Panc1 (cell line): ENCODE data around the gene ZNF749. TPM values are rescaled to one million over a fixed set of nuclear protein-coding genes. Genes with fewer than 3 reads are reported as not detected.

ENCODE experiments used
- ATAC-seq: fragments of 200-7000 bp; cut with Tn5 transposase; 2 replicates; pipeline ENCODE4 v1.9.1; 2020; ENCODE audit warnings: mild to moderate bottlenecking, moderate library complexity
- BruUV-seq: library from RNA; stranded (reverse); fragments of 400-500 nt; replicated peaks from 2 replicates; lab custom pipeline; 2021; lab: Mats Ljungman, UMichigan
- CTCF ChIA-PET: fragments of 300-600 bp; sonication (Branson Sonifier 250); formaldehyde crosslinking; loops from one replicate; lab custom pipeline; 2022; ENCODE audit warnings: antibody characterized with exemption; lab: Charles Lee
- POLR2A ChIA-PET: fragments of 300-600 bp; sonication (Branson Sonifier 250); formaldehyde crosslinking; loops from one replicate; lab custom pipeline; 2022; ENCODE audit warnings: antibody characterized with exemption; lab: Charles Lee
- DNase-seq: peaks from one replicate; pipeline ENCODE4 v3.0.0-alpha.2; 2010; ENCODE audit warnings: low read depth, low spot score
- H3K27ac ChIP-seq: 2 replicates; pipeline ENCODE4 v1.5.1; 2011; ENCODE audit warnings: mild to moderate bottlenecking, low read length, inconsistent platforms
- H3K27me3 ChIP-seq: fragments of 200-500 bp; sonication (Bioruptor generic); 2 replicates; pipeline ENCODE4 v1.6.0; 2014; ENCODE audit warnings: low read length, inconsistent platforms; ENCODE audit not compliant: control insufficient read depth, insufficient read depth
- H3K36me3 ChIP-seq: fragments of 200-500 bp; sonication (Bioruptor generic); 2 replicates; pipeline ENCODE4 v1.5.1; 2014; ENCODE audit warnings: inconsistent platforms, mild to moderate bottlenecking, low read length, moderate library complexity; ENCODE audit not compliant: control insufficient read depth, insufficient read depth
- H3K4me1 ChIP-seq: 2 replicates; pipeline ENCODE4 v1.5.1; 2011; ENCODE audit warnings: inconsistent platforms, mild to moderate bottlenecking, low read length, moderate library complexity; ENCODE audit not compliant: control insufficient read depth, insufficient read depth
- H3K4me3 ChIP-seq, 2 experiments: 2 replicates each; pipeline ENCODE4 v1.5.1; 2011 to 2012; ENCODE audit warnings: low read depth in 2 of 2, low read length in 2 of 2, mild to moderate bottlenecking in 2 of 2, inconsistent platforms in 1 of 2, moderate library complexity in 1 of 2
- H3K9me3 ChIP-seq: fragments of 200-500 bp; sonication (Bioruptor generic); 2 replicates; pipeline ENCODE4 v1.5.1; 2014; ENCODE audit warnings: low read depth, mild to moderate bottlenecking, inconsistent platforms, low read length, moderate library complexity; ENCODE audit not compliant: control insufficient read depth, insufficient read depth
- POLR2AphosphoS5 ChIP-seq: IDR thresholded peaks from 2 replicates; pipeline ENCODE4 v1.6.1; 2012; ENCODE audit warnings: mild to moderate bottlenecking, low read depth, low read length, moderate library complexity
- SIN3A ChIP-seq: IDR thresholded peaks from 2 replicates; pipeline ENCODE4 v1.6.1; 2012; ENCODE audit warnings: low read depth, mild to moderate bottlenecking, low read length, moderate library complexity, borderline replicate concordance; ENCODE audit not compliant: insufficient read depth
- TCF7L2 ChIP-seq: IDR thresholded peaks from 2 replicates; pipeline ENCODE4 v1.6.1; 2011; ENCODE audit warnings: mild to moderate bottlenecking, low read depth, low read length, inconsistent platforms
- in situ Hi-C: cut with HindIII; loops from 2 replicates; pipeline ENCODE4 v1.10.0; 2016; ENCODE audit warnings: low sequenced_read_pairs, low pct_unique_long_range_greater_than_20kb
- intact Hi-C: fragments of 100-400 bp; cut with micrococcal nuclease; formaldehyde crosslinking; loops from one replicate; pipeline ENCODE4 v1.10.0; 2022; ENCODE audit not compliant: unreplicated experiment
- total RNA-seq: library from RNA; stranded (reverse); gene quantifications from one replicate; pipeline ENCODE4 v1.2.1, GENCODE V29; 2021; ENCODE audit not compliant: unreplicated experiment
- TF ChIP-seq, protein P1 (sequence below): fragments of 450-650 bp; IDR thresholded peaks from 2 replicates; pipeline ENCODE4 v1.5.1; 2017; ENCODE audit warnings: mild to moderate bottlenecking
- TF ChIP-seq, protein P2 (sequence below), 2 experiments: IDR thresholded peaks; 2 replicates each; pipeline ENCODE4 v1.6.1; 2011 to 2012; ENCODE audit warnings: low read depth in 2 of 2, control low read depth in 1 of 2, low read length in 1 of 2, mild to moderate bottlenecking in 1 of 2, moderate library complexity in 1 of 2; ENCODE audit not compliant: insufficient read depth in 1 of 2

Gene ZNF749
- total RNA-seq, 1 experiment from 2014 or later: 21.3 TPM

DNA sequence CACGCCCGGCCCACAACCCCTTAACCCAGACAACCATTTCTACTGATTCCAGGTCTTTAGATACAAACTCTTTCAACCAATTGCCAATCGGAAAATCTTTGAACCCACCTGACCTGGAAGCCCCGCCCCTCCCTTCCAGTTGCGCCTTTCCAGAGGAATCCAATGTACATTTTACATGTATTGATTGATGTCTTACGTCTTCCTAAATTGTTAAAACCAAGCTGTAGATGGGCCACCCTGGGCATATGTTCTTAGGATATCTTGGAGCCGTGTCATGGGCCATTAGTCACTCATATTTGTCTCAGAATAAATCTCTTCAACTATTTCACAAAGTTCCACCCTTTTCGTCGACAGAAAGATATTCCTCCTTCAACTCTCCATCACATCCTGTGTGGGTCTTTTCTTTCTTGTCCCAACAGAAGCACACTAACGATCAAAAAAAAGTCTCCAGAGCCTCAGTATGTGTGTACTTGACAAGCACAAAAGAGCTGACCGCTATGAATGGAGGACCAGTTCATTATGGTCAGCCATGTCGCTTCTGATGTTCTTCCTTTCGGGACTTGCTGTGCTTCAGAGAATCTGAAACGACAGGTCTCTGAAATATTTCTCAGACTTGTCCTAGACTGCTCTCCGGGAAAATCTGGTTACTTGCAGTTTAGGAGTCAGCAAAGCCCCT lies 601 bp upstream of the ZNF749 start:
- Histone ChIP-seq H3K9me3 (peaks cover 19% of the 10 kb centered on the region), H3K36me3 (no peaks in the 10 kb centered on the region), H3K27ac (peak overlapping the region; percentile 86), H3K4me3 (peak overlapping the region; percentile 65 to 92), H3K27me3 (no peaks in the 10 kb centered on the region), H3K4me1 (peaks cover 5% of the 10 kb centered on the region)
- in situ Hi-C loops: no loop called here
- POLR2A ChIA-PET: interaction anchor here (0.7 kb wide), 1 partner anchor 54 kb away, joined by 3 read pairs; no protein-coding TSS in a partner anchor
- TF ChIP-seq SIN3A (no peak), TCF7L2 (no peak)
- BruUV-seq: TSS peak; percentile 88
- DNase-seq (peak; percentile 43), ATAC-seq (peak; percentile 23)
- CTCF ChIA-PET: no interaction called here
- intact Hi-C loops: no loop called here

DNA sequence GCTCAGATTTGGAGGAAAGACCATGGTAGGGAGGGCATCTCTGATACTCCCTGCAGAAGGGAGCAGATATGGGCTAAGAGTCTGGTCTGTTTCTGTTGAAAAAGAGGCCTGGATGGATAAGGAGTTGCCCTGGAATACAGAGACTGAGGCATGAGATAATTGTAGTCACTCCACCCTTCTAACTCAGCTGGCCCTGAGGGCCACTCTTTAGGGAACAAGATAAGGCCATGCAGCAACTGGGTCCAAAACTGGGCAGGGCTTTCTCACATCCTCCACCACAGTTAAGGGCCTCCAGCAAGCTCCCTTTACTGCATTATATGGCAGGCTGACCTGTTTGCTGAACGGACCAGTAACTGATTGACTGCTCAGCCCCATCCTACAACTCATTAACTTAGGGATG lies 1.3 kb downstream of the ZNF749 start:
- peaks cover 5% of the 10 kb centered on the region for H3K4me1 ChIP-seq
- no peaks in the 10 kb centered on the region for H3K36me3 ChIP-seq
- H3K27me3 ChIP-seq: no peaks in the 10 kb centered on the region
- peak overlapping the region; percentile 86 for H3K27ac ChIP-seq
- intact Hi-C loops (no loop called here), in situ Hi-C loops (no loop called here)
- H3K4me3 ChIP-seq: peak overlapping the region; percentile 65 to 92
- ChIA-PET POLR2A (interaction anchor here (0.6 kb wide), 1 partner anchor 172 kb away, joined by 6 read pairs; no protein-coding TSS in a partner anchor), CTCF (no interaction called here)
- BruUV-seq: TSS peak; percentile 76
- ATAC-seq (no peak), DNase-seq (no peak)
- TF ChIP-seq SIN3A: no peak
- TF ChIP-seq, protein P1, sequence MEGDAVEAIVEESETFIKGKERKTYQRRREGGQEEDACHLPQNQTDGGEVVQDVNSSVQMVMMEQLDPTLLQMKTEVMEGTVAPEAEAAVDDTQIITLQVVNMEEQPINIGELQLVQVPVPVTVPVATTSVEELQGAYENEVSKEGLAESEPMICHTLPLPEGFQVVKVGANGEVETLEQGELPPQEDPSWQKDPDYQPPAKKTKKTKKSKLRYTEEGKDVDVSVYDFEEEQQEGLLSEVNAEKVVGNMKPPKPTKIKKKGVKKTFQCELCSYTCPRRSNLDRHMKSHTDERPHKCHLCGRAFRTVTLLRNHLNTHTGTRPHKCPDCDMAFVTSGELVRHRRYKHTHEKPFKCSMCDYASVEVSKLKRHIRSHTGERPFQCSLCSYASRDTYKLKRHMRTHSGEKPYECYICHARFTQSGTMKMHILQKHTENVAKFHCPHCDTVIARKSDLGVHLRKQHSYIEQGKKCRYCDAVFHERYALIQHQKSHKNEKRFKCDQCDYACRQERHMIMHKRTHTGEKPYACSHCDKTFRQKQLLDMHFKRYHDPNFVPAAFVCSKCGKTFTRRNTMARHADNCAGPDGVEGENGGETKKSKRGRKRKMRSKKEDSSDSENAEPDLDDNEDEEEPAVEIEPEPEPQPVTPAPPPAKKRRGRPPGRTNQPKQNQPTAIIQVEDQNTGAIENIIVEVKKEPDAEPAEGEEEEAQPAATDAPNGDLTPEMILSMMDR: no peak
- H3K9me3 ChIP-seq: peaks cover 24% of the 10 kb centered on the region

DNA sequence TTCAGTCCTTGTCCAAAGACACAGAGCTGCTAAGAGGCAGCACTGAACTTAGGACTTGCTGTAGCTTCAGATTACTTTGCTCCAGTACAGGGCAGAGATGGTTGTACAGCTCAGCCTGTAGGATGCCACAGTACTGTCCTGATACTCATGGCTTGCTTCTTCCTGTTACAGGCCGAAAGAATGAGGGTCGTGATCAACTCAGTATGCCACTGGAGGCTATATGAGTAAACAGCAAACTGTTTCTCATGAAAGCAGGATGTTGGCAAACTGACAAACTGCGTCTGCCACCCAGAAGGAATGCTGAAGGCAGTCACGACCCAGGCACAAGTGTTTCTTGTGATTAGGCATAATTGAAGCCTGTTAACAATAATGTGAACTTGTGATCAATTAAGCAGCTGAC lies 2.8 kb downstream of the ZNF749 start:
- intact Hi-C loops: no loop called here
- CTCF ChIA-PET: no interaction called here

More for the DNA sequence above, 2.8 kb downstream of the ZNF749 start:
- BruUV-seq: no TSS peak
- H3K36me3 ChIP-seq: no peaks in the 10 kb centered on the region
- H3K9me3 ChIP-seq: peaks cover 37% of the 10 kb centered on the region
- no peaks in the 10 kb centered on the region for H3K27me3 ChIP-seq
- DNase-seq (no peak), ATAC-seq (no peak)
- no peak overlapping the region for H3K4me3 ChIP-seq
- H3K27ac ChIP-seq: no peak overlapping the region
- POLR2A ChIA-PET: no interaction called here
- H3K4me1 ChIP-seq: peaks cover 5% of the 10 kb centered on the region
- in situ Hi-C loops: no loop called here
- TF ChIP-seq, protein P1: no peak
- TF ChIP-seq SIN3A (no peak), TCF7L2 (no peak), POLR2AphosphoS5 (no peak)
- TF ChIP-seq, protein P2, sequence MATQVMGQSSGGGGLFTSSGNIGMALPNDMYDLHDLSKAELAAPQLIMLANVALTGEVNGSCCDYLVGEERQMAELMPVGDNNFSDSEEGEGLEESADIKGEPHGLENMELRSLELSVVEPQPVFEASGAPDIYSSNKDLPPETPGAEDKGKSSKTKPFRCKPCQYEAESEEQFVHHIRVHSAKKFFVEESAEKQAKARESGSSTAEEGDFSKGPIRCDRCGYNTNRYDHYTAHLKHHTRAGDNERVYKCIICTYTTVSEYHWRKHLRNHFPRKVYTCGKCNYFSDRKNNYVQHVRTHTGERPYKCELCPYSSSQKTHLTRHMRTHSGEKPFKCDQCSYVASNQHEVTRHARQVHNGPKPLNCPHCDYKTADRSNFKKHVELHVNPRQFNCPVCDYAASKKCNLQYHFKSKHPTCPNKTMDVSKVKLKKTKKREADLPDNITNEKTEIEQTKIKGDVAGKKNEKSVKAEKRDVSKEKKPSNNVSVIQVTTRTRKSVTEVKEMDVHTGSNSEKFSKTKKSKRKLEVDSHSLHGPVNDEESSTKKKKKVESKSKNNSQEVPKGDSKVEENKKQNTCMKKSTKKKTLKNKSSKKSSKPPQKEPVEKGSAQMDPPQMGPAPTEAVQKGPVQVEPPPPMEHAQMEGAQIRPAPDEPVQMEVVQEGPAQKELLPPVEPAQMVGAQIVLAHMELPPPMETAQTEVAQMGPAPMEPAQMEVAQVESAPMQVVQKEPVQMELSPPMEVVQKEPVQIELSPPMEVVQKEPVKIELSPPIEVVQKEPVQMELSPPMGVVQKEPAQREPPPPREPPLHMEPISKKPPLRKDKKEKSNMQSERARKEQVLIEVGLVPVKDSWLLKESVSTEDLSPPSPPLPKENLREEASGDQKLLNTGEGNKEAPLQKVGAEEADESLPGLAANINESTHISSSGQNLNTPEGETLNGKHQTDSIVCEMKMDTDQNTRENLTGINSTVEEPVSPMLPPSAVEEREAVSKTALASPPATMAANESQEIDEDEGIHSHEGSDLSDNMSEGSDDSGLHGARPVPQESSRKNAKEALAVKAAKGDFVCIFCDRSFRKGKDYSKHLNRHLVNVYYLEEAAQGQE (IDR thresholded peaks at IDR 0.05; ENCODE audit: insufficient read depth in 1 of 2, low read depth in 2 of 2, low read length in 1 of 2): no peak
